ENCODE results near the gene KRT25.

- no peak for TF ChIP-seq CHD2 (IDR thresholded peaks at IDR 0.05; ENCODE audit: low read length)
- TF ChIP-seq RAD21 (IDR thresholded peaks at IDR 0.05 in 1 of 2, conservative IDR thresholded peaks at IDR 0.05 in 1 of 2; ENCODE audit: low read depth in 2 of 2, low read length in 2 of 2), result no peak
- no peak for TF ChIP-seq EP300 (IDR thresholded peaks at IDR 0.05; ENCODE audit: borderline replicate concordance in 1 of 2, low read depth in 2 of 2, low read length in 2 of 2)
- TF ChIP-seq HDAC2 (IDR thresholded peaks at IDR 0.05; ENCODE audit: borderline replicate concordance in 1 of 2, low read depth in 2 of 2, low read length in 2 of 2), result no peak
- no peak for TF ChIP-seq POLR2A (IDR thresholded peaks at IDR 0.05; ENCODE audit: control extremely low read depth in 1 of 2, low read depth in 2 of 2, low read length in 2 of 2)
- no peak for TF ChIP-seq GABPA (IDR thresholded peaks at IDR 0.05; ENCODE audit: borderline replicate concordance, insufficient read depth, low read length)
Measured at GRCh38 chr17:40730970-40731369, 24.2 kb downstream of the KRT25 start.
